ENCODE results near the gene SIRT5.

SIRT5 gene

DNA sequence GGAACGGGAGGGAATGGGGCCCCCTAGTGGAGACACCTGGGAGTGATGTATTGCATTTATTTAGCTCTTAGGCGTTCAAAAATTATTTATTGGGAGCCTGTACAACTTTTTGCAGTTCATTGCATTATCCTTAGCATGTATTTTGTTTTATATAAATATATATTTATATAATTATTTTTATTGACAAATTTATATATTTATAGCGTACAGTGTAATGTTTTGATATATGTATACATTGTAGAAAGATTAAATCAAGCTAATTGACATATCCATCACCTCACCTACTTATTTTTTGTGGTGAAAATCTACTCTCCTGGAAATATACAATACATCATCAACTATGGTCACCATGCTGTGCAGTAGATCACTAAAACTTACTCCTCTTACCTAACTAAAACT lies 975 bp downstream of the SIRT5 start (continued):
- TF ChIP-seq, protein P1, sequence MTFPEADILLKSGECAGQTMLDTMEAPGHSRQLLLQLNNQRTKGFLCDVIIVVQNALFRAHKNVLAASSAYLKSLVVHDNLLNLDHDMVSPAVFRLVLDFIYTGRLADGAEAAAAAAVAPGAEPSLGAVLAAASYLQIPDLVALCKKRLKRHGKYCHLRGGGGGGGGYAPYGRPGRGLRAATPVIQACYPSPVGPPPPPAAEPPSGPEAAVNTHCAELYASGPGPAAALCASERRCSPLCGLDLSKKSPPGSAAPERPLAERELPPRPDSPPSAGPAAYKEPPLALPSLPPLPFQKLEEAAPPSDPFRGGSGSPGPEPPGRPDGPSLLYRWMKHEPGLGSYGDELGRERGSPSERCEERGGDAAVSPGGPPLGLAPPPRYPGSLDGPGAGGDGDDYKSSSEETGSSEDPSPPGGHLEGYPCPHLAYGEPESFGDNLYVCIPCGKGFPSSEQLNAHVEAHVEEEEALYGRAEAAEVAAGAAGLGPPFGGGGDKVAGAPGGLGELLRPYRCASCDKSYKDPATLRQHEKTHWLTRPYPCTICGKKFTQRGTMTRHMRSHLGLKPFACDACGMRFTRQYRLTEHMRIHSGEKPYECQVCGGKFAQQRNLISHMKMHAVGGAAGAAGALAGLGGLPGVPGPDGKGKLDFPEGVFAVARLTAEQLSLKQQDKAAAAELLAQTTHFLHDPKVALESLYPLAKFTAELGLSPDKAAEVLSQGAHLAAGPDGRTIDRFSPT (tag by site-specific recombination; IDR thresholded peaks at IDR 0.05), result no peak
- TF ChIP-seq, protein P2, sequence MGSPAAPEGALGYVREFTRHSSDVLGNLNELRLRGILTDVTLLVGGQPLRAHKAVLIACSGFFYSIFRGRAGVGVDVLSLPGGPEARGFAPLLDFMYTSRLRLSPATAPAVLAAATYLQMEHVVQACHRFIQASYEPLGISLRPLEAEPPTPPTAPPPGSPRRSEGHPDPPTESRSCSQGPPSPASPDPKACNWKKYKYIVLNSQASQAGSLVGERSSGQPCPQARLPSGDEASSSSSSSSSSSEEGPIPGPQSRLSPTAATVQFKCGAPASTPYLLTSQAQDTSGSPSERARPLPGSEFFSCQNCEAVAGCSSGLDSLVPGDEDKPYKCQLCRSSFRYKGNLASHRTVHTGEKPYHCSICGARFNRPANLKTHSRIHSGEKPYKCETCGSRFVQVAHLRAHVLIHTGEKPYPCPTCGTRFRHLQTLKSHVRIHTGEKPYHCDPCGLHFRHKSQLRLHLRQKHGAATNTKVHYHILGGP (tag by site-specific recombination; IDR thresholded peaks at IDR 0.05), result no peak
- TF ChIP-seq ZFHX2 (tag by site-specific recombination; conservative IDR thresholded peaks at IDR 0.05) (no peak), ZNF654 (tag by site-specific recombination; IDR thresholded peaks at IDR 0.05; ENCODE audit: low read depth) (peak; percentile 59; the same call in 1 of the 2 replicates), ZNF24 (tag by site-specific recombination; IDR thresholded peaks at IDR 0.05) (no peak)
- TF ChIP-seq, protein P3, sequence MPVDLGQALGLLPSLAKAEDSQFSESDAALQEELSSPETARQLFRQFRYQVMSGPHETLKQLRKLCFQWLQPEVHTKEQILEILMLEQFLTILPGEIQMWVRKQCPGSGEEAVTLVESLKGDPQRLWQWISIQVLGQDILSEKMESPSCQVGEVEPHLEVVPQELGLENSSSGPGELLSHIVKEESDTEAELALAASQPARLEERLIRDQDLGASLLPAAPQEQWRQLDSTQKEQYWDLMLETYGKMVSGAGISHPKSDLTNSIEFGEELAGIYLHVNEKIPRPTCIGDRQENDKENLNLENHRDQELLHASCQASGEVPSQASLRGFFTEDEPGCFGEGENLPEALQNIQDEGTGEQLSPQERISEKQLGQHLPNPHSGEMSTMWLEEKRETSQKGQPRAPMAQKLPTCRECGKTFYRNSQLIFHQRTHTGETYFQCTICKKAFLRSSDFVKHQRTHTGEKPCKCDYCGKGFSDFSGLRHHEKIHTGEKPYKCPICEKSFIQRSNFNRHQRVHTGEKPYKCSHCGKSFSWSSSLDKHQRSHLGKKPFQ (tag by site-specific recombination; IDR thresholded peaks at IDR 0.05), result no peak

DNA sequence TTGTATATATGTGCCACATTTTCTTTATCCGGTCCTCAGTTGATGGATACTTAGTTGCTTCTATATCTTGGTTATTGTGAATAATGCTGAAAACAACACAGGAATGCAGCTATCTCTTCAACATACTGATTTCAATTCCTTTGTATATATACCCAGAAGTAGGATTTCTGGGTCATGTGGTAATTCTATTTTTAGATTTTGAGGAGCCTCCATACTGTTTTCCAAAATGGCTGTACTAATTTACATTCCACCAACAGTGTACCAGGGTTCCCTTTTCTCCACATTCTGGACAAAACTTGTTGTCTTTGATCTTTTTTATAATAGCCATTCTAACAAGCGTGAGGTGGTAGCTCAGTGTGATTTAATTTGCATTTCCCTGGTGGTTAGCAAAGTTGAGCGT lies 1.6 kb downstream of the SIRT5 start:
- Histone ChIP-seq H3K4me1 (ENCODE audit: control insufficient read depth, insufficient read depth, low read length) (0 out of 2 replicates have a peak, but pooled peaks cover 3% of the 10 kb centered on the region), H3K36me3 (ENCODE audit: control insufficient read depth in 2 of 2, insufficient read depth in 1 of 2, low read length in 2 of 2) (peaks cover 0 to 8% of the 10 kb centered on the region in 2 experiments; a peak in 1 of 3 replicates), H3K9me3 (ENCODE audit: control insufficient read depth, insufficient read depth, low read depth, low read length) (no peaks in the 10 kb centered on the region), H3K4me3 (ENCODE audit: low read depth, low read length) (no peak overlapping the region), H3K27ac (ENCODE audit: extremely low read depth, low read depth, low read length) (no peak overlapping the region)
- POLR2A ChIA-PET, result interaction anchor here (3.2 kb wide), 1 partner anchor 39 kb away, joined by 49 read pairs; the partner anchor contains the start of gene NOL7
- TF ChIP-seq ZNF174 (tag by site-specific recombination; IDR thresholded peaks at IDR 0.05), result no peak
- no peak for TF ChIP-seq ZNF776 (tag by site-specific recombination; IDR thresholded peaks at IDR 0.05; ENCODE audit: borderline replicate concordance)
- TF ChIP-seq, protein P4, sequence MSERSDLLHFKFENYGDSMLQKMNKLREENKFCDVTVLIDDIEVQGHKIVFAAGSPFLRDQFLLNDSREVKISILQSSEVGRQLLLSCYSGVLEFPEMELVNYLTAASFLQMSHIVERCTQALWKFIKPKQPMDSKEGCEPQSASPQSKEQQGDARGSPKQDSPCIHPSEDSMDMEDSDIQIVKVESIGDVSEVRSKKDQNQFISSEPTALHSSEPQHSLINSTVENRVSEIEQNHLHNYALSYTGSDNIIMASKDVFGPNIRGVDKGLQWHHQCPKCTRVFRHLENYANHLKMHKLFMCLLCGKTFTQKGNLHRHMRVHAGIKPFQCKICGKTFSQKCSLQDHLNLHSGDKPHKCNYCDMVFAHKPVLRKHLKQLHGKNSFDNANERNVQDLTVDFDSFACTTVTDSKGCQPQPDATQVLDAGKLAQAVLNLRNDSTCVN (tag by site-specific recombination; optimal IDR thresholded peaks at IDR 0.05), result no peak
- no peak for TF ChIP-seq SCRT1 (tag by site-specific recombination; IDR thresholded peaks at IDR 0.05; ENCODE audit: borderline replicate concordance)
- CTCF ChIA-PET, result interaction anchor here (0.6 to 4.6 kb wide), 24 partner anchors 8 to 855 kb away, joined by 3 to 62 read pairs (median 4); partner anchors contain the start of genes NOL7 and TBC1D7

DNA sequence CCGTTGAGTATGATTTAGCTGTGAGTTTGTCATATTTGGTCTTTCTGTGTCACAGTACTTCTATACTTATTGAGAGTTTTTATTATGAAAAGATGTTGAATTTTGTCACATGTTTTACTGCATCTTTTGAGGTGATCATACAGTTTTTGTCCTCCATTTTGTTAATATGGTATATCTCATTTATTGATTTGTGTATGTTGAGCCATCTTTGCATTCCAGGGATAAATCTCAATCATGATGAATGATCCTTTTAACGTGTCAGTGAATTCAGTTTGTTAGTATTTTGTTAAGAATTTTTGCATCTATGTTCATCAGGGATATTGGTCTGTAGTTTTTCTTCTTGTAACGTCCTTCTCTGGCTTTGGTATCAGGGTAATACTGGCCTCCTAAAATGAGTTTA lies 3.5 kb downstream of the SIRT5 start:
- CTCF ChIA-PET, result no interaction called here
- peaks cover 0 to 18% of the 10 kb centered on the region in 2 experiments; a peak in 1 of 3 replicates for H3K36me3 ChIP-seq (ENCODE audit: control insufficient read depth in 2 of 2, insufficient read depth in 1 of 2, low read length in 2 of 2)
- H3K4me3 ChIP-seq (ENCODE audit: low read depth, low read length), result no peak overlapping the region
- no peak overlapping the region for H3K27ac ChIP-seq (ENCODE audit: extremely low read depth, low read depth, low read length)
- no peaks in the 10 kb centered on the region for H3K9me3 ChIP-seq (ENCODE audit: control insufficient read depth, insufficient read depth, low read depth, low read length)
- POLR2A ChIA-PET, result no interaction called here
- 0 out of 2 replicates have a peak, but pooled peaks cover 3% of the 10 kb centered on the region for H3K4me1 ChIP-seq (ENCODE audit: control insufficient read depth, insufficient read depth, low read length)
- TF ChIP-seq ZNF664 (tag by site-specific recombination; IDR thresholded peaks at IDR 0.05), result peak; percentile 52; the same call in 1 of the 2 replicates
- TF ChIP-seq ZFP3 (tag by site-specific recombination; IDR thresholded peaks at IDR 0.05; ENCODE audit: low read depth), result no peak

DNA sequence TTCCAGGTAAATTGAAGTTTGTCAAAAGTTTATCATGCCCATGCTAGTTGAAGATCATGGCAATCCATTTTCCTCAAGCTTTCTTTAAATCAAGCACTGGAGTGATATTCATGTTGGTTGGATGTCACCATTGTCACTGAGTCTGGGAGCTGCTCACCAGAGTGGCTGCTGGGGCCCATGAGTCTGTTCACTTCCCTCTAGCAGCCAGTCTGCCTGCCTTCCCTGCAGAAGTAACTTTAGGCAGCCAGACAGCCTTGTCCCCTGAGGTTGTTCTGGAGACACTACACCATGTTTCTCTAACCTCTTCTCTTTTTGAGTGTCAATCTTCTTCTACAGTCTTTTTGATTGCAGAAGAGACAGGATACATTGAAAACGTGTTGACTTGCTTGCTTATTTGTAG lies 5.5 kb downstream of the SIRT5 start:
- Histone ChIP-seq H3K9me3 (ENCODE audit: control insufficient read depth, insufficient read depth, low read depth, low read length) (no peaks in the 10 kb centered on the region), H3K36me3 (ENCODE audit: control insufficient read depth in 2 of 2, insufficient read depth in 1 of 2, low read length in 2 of 2) (peaks cover 4 to 28% of the 10 kb centered on the region in 2 experiments; a peak in 2 of 3 replicates), H3K4me3 (ENCODE audit: low read depth, low read length) (no peak overlapping the region), H3K4me1 (ENCODE audit: control insufficient read depth, insufficient read depth, low read length) (no peaks in the 10 kb centered on the region), H3K27ac (ENCODE audit: extremely low read depth, low read depth, low read length) (no peak overlapping the region)
- ChIA-PET CTCF (interaction anchor here (0.8 kb wide), 1 partner anchor 247 kb away, joined by 5 read pairs; no protein-coding TSS in a partner anchor), POLR2A (no interaction called here)
- TF ChIP-seq ZNF596 (tag by site-specific recombination; IDR thresholded peaks at IDR 0.05) (no peak), ZNF2 (tag by site-specific recombination; IDR thresholded peaks at IDR 0.05) (no peak), ZNF202 (tag by site-specific recombination; IDR thresholded peaks at IDR 0.05; ENCODE audit: borderline replicate concordance) (no peak), ZNF175 (tag by site-specific recombination; IDR thresholded peaks at IDR 0.05) (no peak), ZNF174 (tag by site-specific recombination; IDR thresholded peaks at IDR 0.05) (no peak), ZNF274 (IDR thresholded peaks at IDR 0.05; ENCODE audit: low read length) (no peak), ZNF274 (tag by site-specific recombination; IDR thresholded peaks at IDR 0.05; ENCODE audit: borderline replicate concordance) (no peak), ZNF549 (tag by site-specific recombination; IDR thresholded peaks at IDR 0.05) (no peak)
- TF ChIP-seq, protein P5, sequence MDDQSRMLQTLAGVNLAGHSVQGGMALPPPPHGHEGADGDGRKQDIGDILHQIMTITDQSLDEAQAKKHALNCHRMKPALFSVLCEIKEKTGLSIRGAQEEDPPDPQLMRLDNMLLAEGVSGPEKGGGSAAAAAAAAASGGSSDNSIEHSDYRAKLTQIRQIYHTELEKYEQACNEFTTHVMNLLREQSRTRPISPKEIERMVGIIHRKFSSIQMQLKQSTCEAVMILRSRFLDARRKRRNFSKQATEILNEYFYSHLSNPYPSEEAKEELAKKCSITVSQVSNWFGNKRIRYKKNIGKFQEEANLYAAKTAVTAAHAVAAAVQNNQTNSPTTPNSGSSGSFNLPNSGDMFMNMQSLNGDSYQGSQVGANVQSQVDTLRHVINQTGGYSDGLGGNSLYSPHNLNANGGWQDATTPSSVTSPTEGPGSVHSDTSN (CRISPR knock-in tag; IDR thresholded peaks at IDR 0.05), result no peak
- TF ChIP-seq, protein P3 (tag by site-specific recombination; IDR thresholded peaks at IDR 0.05), result no peak

All from HEK293 (cell line).